Dendritic cell treated with granulocyte-macrophage colony-stimulating factor and Interleukin-4, amounts not matched to agents 40 ng/mL and 50 ng/mL, for 4 days (primary cell): ENCODE data around the gene UMPS.
"Not testable (repeated sequence)": the region's sequence is repeated elsewhere in the genome, so short reads cannot be mapped to it uniquely, and the experiment has no call there.

ENCODE experiments used
- H3K27ac Mint-ChIP-seq: one replicate; pipeline ENCODE4 v1.8.0; 2022; ENCODE audit warnings: mild to moderate bottlenecking, mixed read lengths
- H3K27me3 Mint-ChIP-seq: one replicate; pipeline ENCODE4 v1.8.0; 2022; ENCODE audit warnings: mild to moderate bottlenecking, mixed read lengths
- H3K36me3 Mint-ChIP-seq: one replicate; pipeline ENCODE4 v1.8.0; 2022; ENCODE audit warnings: low read depth, mixed read lengths
- H3K4me1 Mint-ChIP-seq: one replicate; pipeline ENCODE4 v1.8.0; 2022; ENCODE audit warnings: low read depth, mixed read lengths
- H3K4me3 Mint-ChIP-seq: one replicate; pipeline ENCODE4 v1.8.0; 2022; ENCODE audit warnings: mild to moderate bottlenecking, moderate library complexity, mixed read lengths
- H3K9me3 Mint-ChIP-seq: one replicate; pipeline ENCODE4 v1.8.0; 2022; ENCODE audit warnings: mixed read lengths
- intact Hi-C: fragments of 100-400 bp; cut with micrococcal nuclease; formaldehyde crosslinking; loops from one replicate; pipeline ENCODE4 v1.15.0; 2022

The UMPS gene

DNA sequence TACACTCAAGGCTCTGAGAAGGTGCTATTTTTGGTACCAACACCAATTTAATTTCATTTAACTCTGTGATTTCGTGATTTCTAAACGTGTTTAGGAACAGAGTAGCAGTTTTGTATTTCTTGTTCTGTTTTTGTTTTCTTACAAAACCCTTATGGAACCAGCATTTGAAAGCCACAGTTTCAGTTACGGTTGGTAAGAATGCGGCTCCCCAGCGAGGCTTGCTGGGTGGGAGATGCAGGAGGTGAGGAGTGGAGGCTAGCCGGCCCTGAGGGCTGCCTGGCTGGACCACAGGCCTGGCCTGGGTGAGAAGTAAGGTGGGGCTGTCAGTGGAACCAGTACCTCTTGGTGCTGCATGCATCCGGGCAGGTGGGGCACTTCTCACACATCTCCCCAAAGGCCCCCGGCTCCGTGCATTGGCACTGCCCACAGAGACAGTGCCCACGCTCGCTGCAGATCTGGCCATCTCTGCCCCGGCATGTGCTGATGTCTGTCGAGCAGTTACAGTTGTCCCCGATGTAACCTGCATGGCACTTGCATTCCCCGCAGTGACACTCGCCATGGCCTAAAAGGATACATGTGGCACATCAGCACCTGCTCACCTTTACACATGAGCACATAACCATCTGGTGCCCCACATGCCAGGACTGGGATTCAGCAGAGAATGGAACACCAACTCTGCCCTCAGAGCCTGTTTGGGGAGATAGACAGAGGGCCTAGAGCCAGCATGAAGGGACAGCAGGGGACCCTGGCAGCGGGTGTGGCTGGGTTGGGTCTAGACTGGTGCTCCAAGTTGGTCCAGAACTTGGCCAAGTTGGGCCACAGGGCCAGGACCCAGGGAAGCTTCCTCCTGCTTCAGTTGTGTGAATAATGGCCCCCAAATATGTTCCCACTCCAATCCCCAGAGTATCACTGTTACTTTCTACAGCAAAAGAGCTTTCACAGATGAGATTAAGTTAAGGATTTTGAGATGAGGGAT lies 43.4 kb downstream of the UMPS start:
- H3K4me3 Mint-ChIP-seq: no peak overlapping the region
- no peak overlapping the region for H3K27ac Mint-ChIP-seq
- peaks cover 13% of the 10 kb centered on the region for H3K4me1 Mint-ChIP-seq
- H3K36me3 Mint-ChIP-seq: peaks cover 14% of the 10 kb centered on the region
- intact Hi-C loops: no loop called here
- peaks cover 36% of the 10 kb centered on the region for H3K27me3 Mint-ChIP-seq
- H3K9me3 Mint-ChIP-seq: no peaks in the 10 kb centered on the region

DNA sequence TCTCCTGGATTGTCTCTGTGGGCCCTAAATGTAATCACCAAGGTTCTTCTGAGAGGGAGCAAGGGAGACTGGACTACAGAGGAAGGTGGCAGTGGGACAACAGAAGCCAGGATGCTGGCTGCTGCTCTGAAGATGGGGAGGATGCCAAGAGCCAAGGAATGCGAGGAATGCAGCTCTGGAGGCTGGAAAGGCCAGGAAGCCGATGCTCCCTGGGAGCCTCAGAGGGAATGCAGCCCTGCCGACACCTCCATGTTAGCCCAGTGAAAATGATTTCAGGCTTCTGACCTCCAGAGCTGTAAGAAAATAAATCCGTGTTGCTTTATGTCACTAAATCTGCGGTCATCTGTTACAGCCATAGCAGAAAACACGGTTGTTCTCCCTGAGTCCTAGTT lies 44.1 kb downstream of the UMPS start:
- peaks cover 10% of the 10 kb centered on the region for H3K36me3 Mint-ChIP-seq
- peaks cover 19% of the 10 kb centered on the region for H3K4me1 Mint-ChIP-seq
- no peak overlapping the region for H3K27ac Mint-ChIP-seq

DNA sequence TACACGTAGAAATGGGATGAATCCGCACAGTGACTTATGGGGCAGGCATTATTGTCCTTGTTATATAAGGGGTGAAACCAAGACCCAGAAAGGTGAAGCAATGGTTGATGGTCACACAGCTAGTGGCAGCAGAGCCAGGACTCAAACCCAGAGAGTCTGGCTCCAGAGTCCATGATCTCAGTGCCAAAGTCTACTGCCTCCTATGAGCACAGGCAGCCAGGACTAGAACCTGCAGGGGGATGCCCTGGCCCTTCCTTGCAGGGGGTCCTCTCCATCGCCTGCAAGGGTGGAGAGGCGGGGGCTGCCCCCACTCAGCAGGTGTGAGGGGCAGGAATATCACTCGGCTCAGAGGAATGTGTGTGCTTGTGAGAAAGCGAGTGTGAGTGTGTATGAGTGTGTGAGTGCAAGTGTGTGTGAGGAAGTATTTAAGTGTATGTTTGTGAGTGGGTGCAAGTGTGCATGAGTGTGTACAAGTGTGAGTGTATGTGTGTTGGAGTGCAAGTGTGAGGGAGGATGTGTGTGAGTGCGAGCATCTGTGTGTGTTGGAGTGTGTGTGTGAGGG lies 44.7 kb downstream of the UMPS start:
- Mint-ChIP-seq H3K4me1 (peaks cover 19% of the 10 kb centered on the region), H3K9me3 (no peaks in the 10 kb centered on the region), H3K4me3 (no peak overlapping the region), H3K27ac (no peak overlapping the region), H3K27me3 (peaks cover 38% of the 10 kb centered on the region), H3K36me3 (peaks cover 10% of the 10 kb centered on the region)
- intact Hi-C loops: no loop called here

More for the DNA sequence above, 44.1 kb downstream of the UMPS start:
- Mint-ChIP-seq H3K9me3 (no peaks in the 10 kb centered on the region), H3K27me3 (peaks cover 42% of the 10 kb centered on the region), H3K4me3 (no peak overlapping the region)
- intact Hi-C loops: no loop called here

DNA sequence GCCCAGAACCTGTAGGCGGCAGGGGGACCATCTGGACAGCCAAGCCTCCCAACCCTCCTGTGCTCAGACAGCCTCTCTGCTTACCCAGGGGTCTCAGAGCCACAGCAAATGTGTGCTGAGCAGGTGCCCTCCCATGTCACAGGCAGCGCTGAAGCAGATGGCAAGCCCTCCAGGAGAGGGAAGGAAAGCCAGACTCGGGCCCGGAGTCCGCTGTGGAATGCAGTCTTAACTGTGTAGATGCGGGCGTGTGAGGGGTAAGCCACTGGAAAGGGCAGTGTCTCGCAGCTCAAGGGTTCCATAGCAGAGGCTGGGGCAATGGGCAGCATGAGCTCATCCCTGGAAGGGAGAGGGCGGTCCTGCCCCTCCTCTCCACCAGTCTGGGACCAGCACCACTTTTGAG lies 45.6 kb downstream of the UMPS start:
- Mint-ChIP-seq H3K4me3 (no peak overlapping the region), H3K9me3 (no peaks in the 10 kb centered on the region)
- intact Hi-C loops: no loop called here

DNA sequence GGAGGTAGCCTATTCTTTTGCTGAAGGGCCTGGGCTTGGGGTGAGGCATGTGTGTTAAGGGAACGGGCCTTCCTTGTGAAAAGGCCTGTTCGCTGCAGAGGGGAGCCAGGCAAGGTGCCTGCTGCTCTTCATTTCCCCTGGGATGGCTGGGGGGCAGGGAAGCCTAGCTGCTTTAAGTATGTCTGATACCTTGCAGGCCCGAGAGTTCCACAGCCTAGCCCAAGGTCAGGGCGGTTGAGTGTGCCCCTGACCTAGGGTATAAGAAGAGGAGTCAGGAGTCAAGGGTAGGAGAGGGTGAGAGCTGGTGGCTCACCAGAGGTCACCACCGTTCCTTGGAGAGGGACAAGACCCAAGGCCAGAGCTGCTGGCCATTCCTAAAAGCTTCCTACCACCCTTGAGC lies 46.6 kb downstream of the UMPS start:
- Mint-ChIP-seq H3K4me3 (no peak overlapping the region), H3K36me3 (peaks cover 16% of the 10 kb centered on the region), H3K4me1 (peaks cover 35% of the 10 kb centered on the region), H3K27me3 (peaks cover 39% of the 10 kb centered on the region), H3K27ac (no peak overlapping the region), H3K9me3 (no peaks in the 10 kb centered on the region)
- intact Hi-C loops: no loop called here

More for the DNA sequence above, 45.6 kb downstream of the UMPS start:
- Mint-ChIP-seq H3K27me3 (peaks cover 40% of the 10 kb centered on the region), H3K27ac (no peak overlapping the region), H3K36me3 (peaks cover 10% of the 10 kb centered on the region), H3K4me1 (peaks cover 26% of the 10 kb centered on the region)

DNA sequence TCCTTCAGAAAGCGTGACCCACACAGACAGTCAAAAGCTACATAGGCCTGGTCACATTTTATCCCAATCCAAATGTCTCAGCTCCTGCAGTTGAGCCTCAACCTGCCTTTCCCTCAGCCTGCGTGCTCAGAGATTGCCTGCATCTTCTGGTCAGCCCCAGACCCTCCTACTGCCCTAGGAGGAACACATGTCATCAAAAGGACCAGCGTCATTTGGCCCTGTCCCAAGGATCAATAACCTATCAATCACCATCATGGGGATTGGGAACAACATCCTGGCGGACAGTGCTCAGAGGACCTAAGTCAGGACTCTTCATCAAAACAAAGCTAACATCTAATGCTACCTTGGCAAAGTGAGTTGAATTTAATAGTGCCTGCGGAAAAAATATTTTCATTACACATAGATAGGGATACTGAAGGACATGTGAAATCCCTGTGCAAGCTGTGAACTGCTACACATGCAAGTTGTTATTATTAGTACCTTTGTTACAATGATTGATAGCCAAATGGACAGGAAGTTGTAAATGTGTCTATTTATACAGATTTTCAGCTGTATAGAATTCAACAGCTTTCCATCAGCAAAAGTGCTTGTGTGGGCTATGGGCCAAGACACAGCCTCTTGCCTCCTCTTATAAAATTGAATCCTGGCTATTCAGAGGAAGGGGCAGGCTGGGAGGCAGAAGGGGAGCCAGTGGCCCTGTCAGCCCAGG lies 47.7 kb downstream of the UMPS start:
- peaks cover 37% of the 10 kb centered on the region for H3K27me3 Mint-ChIP-seq
- intact Hi-C loops: no loop called here
- no peak overlapping the region for H3K4me3 Mint-ChIP-seq
- H3K36me3 Mint-ChIP-seq: peaks cover 16% of the 10 kb centered on the region
- H3K9me3 Mint-ChIP-seq: no peaks in the 10 kb centered on the region
- H3K27ac Mint-ChIP-seq: no peak overlapping the region
- H3K4me1 Mint-ChIP-seq: peaks cover 33% of the 10 kb centered on the region

DNA sequence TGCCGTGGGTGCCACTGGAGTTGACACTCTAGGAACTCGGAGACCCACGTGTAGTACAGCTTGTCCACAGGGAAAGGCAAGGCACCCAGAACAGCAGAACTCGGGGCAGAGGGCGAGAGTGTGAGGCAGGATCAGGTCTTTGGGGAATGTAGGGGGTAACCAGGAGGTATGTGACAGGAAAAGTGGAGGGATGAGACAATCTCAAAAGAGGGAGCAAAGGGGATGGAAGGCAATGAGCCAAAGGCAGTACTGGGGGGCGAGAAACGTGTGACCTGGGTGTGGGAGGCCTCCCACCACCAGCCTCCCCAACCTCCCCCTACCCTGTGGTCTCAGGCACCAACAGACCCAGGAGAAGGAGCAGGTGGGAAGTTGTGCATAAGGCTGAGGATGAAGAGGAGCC lies 48.9 kb downstream of the UMPS start:
- H3K9me3 Mint-ChIP-seq: no peaks in the 10 kb centered on the region
- peaks cover 34% of the 10 kb centered on the region for H3K4me1 Mint-ChIP-seq
- peak overlapping the region; percentile 14 for H3K27ac Mint-ChIP-seq
- intact Hi-C loops: no loop called here
- H3K36me3 Mint-ChIP-seq: peaks cover 6% of the 10 kb centered on the region
- H3K27me3 Mint-ChIP-seq: peaks cover 34% of the 10 kb centered on the region
- no peak overlapping the region for H3K4me3 Mint-ChIP-seq

DNA sequence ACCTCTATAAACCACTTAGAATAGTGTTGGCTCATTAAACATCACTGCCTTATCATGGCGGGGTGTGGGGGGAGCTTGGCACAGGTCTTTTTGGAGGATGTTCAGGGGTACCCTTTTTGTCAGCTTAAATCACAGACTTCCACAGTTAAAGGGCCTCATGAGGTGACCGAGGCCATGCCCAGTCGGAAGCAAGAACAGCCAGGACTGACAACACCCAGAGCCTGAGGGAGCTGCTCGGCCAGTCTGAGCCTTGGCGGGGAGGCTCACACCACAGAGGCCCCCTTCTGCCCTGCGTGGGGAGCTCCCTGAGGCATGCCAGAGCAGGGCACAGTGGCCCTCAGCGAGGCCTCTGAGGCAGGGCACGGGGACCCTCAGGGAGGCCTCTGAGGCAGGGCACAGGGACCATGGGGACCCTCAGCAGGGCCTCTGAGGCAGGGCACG lies 49.5 kb downstream of the UMPS start:
- Mint-ChIP-seq H3K36me3 (peaks cover 7% of the 10 kb centered on the region), H3K4me3 (no peak overlapping the region), H3K27me3 (peaks cover 37% of the 10 kb centered on the region), H3K9me3 (no peaks in the 10 kb centered on the region), H3K27ac (no peak overlapping the region), H3K4me1 (peaks cover 39% of the 10 kb centered on the region)
- intact Hi-C loops: no loop called here

DNA sequence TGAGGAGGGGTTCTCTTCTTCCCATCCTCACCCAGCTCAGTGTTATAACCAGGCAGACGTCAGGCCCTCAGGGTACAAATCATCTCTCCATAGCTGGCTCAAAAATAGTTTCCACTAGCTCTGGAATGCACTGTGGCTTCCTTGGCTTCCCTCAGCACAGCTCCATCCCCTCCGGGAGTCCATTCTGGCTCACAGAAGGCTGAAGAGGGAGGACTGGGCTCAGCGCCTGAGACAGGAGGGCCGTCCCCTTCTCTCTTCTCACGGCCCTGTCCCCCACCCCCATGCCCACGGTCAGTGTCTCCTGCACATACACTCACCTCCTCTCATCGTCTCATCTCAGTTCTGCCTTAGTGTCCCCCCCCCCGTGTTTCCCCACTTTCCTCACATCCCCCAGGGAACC lies 50.1 kb downstream of the UMPS start:
- Mint-ChIP-seq H3K27ac (peak overlapping the region; percentile 29), H3K27me3 (peaks cover 37% of the 10 kb centered on the region), H3K4me1 (peaks cover 44% of the 10 kb centered on the region), H3K36me3 (peaks cover 13% of the 10 kb centered on the region), H3K9me3 (no peaks in the 10 kb centered on the region), H3K4me3 (no peak overlapping the region)
- intact Hi-C loops: no loop called here

DNA sequence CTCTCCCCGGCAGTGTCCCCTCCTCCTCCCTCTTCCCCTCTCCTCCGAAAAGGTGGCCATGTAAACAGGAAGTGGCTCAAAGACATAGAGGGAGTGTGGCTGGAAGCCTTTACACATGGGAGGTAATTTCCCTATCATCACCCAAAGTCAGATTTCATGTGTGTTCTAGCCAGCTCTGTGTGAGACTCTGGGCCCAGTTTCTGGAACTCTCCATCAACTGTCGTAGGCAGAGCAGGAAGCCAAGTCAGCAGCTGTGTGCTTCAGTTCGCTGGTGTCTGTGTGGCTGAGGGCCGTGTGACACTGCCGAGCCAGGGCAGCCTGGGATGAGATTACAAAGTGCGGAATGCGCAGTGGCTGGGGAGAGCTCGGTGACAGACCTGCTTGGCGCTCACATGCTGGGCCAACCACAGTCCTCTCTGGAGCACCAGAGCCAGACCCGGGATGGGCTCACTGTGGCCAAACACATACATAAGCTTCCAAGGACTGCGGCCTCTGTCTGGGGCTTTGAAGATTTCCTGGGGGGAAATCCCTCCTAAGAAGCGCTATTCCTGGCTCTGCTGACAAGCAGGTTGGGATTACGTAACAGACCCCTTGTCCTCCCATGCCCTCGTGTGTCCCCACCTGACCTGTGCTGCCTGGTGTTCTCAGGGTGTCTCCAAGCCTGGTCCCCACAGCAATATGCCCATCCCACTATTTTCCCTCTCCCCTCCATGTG lies 50.7 kb downstream of the UMPS start:
- intact Hi-C loops: no loop called here
- peak overlapping the region; percentile 29 for H3K27ac Mint-ChIP-seq
- H3K4me3 Mint-ChIP-seq: no peak overlapping the region
- peaks cover 45% of the 10 kb centered on the region for H3K4me1 Mint-ChIP-seq
- H3K36me3 Mint-ChIP-seq: peaks cover 16% of the 10 kb centered on the region
- peaks cover 37% of the 10 kb centered on the region for H3K27me3 Mint-ChIP-seq
- no peaks in the 10 kb centered on the region for H3K9me3 Mint-ChIP-seq

DNA sequence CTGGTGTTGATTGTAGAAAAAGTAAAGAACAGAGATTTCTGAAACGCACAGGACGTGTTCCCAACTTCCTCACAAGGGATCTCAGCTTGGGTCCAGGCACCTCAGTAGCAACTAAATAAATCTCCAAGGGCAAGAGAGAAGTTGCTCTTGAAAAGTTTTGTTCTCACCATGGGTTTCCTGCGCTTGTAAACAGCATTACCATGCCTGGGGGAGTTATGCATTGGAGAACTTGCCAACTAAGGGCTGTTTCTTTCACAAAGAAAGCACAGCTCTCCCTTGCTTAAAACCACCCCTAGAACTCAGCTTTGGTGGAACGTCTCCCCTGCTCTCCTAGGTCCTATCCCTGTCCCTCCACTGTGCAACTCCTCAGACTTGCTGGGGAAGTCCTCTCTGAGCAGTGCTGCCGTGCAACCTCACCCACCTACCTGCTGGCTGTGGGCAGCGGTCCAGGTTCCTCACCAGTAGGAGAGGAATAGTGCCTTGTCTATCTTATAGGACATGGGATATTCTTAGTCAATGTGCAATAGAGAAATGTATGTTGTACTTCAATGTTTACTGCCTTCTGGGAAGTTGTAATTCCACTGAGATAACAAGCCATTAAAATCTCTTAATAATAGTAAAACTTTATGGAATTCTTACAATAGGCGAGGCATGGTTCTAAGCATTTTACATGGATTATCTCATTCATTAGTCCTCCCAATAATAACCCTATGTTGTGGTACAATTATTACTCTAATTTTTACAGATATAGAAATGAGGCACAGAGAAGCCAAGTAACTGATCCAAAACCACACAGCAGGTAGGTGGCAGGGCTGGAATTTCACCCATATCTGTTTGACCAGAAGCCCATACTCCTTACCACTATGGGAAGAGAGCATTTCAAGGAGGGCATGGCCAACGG lies 51.5 kb downstream of the UMPS start:
- intact Hi-C loops: no loop called here
- H3K4me1 Mint-ChIP-seq: peaks cover 53% of the 10 kb centered on the region
- peaks cover 16% of the 10 kb centered on the region for H3K36me3 Mint-ChIP-seq
- peaks cover 37% of the 10 kb centered on the region for H3K27me3 Mint-ChIP-seq
- H3K9me3 Mint-ChIP-seq: no peaks in the 10 kb centered on the region
- H3K4me3 Mint-ChIP-seq: no peak overlapping the region
- peak overlapping the region; percentile 29 for H3K27ac Mint-ChIP-seq

DNA sequence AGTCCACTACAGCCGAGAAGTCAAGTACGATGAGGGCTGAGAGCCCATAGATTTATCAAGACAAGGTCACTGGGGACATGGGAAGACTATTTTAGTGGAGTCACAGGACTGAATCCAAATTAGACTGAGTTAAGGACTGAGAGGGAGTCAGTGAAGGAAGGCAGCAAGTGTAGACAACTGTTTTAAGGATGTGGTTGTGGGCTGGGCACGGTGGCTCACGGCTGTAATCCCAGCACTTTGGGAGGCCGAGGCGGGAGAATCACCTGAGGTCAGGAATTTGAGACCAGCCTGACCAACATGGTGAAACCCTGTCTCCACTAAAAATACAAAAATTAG lies 52.1 kb downstream of the UMPS start:
- intact Hi-C loops, H3K27ac Mint-ChIP-seq, H3K9me3 Mint-ChIP-seq, H3K4me3 Mint-ChIP-seq: not testable (repeated sequence)
- Mint-ChIP-seq H3K36me3 (peaks cover 16% of the 10 kb centered on the region), H3K27me3 (peaks cover 37% of the 10 kb centered on the region), H3K4me1 (peaks cover 58% of the 10 kb centered on the region)

DNA sequence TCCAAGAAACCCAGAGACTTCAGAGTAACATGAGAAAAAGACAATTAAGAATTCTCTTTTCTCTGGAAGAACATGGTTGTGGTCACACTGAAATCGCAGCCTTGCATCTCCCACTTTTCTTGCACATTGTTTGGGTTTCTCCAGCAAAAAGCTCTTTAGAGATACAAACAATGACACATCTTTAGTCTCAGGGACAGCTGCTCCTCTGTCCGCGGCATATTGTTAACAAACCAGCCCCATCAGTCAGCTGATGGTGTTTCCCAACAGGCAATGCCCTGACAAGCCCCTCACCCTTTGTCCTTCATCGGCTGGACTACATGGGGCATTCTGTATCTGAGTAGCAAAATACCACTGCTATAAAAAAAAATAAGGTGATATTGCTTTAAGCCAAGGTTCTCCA lies 53.4 kb downstream of the UMPS start:
- H3K27me3 Mint-ChIP-seq: peaks cover 32% of the 10 kb centered on the region
- H3K36me3 Mint-ChIP-seq: peaks cover 16% of the 10 kb centered on the region
- no peak overlapping the region for H3K4me3 Mint-ChIP-seq
- intact Hi-C loops: no loop called here
- H3K4me1 Mint-ChIP-seq: peaks cover 54% of the 10 kb centered on the region
- no peaks in the 10 kb centered on the region for H3K9me3 Mint-ChIP-seq
- no peak overlapping the region for H3K27ac Mint-ChIP-seq
